Skin epidermis (tissue), 12 donors: ENCODE measurements around the gene BAHD1.
A peak's percentile ranks its signal among the peaks of the same experiment; 100 is the strongest.

Experiments
- H3K27ac ChIP-seq, 21 experiments: fragments of 200-600 bp; sonication (generic) in 11 of 21; one replicate each; pipeline ENCODE4 v1.5.0; 2020; ENCODE audit warnings: mild to moderate bottlenecking in 3 of 21, inconsistent platforms in 2 of 21, moderate library complexity in 2 of 21
- H3K4me3 ChIP-seq, 7 experiments: fragments of 200-600 bp; sonication (generic) in 2 of 7; one replicate each; pipeline ENCODE4 v1.5.0; 2020; ENCODE audit warnings: inconsistent platforms in 2 of 7, mild to moderate bottlenecking in 2 of 7, moderate library complexity in 1 of 7

The BAHD1 gene

GRCh38 chr15:40440743-40441564 is at the start of gene BAHD1:
BAHD1 (plus strand) TSS chr15:40440953; CDS start chr15:40458465, 17,512 bp downstream.
- H3K4me3 ChIP-seq = peak within 1 kb of the TSS; percentile 78 to 95 (median 90)
- peak within 1 kb of the TSS in 20 of 21 experiments; percentile 47 to 90 (median 79) for H3K27ac ChIP-seq

DNA sequence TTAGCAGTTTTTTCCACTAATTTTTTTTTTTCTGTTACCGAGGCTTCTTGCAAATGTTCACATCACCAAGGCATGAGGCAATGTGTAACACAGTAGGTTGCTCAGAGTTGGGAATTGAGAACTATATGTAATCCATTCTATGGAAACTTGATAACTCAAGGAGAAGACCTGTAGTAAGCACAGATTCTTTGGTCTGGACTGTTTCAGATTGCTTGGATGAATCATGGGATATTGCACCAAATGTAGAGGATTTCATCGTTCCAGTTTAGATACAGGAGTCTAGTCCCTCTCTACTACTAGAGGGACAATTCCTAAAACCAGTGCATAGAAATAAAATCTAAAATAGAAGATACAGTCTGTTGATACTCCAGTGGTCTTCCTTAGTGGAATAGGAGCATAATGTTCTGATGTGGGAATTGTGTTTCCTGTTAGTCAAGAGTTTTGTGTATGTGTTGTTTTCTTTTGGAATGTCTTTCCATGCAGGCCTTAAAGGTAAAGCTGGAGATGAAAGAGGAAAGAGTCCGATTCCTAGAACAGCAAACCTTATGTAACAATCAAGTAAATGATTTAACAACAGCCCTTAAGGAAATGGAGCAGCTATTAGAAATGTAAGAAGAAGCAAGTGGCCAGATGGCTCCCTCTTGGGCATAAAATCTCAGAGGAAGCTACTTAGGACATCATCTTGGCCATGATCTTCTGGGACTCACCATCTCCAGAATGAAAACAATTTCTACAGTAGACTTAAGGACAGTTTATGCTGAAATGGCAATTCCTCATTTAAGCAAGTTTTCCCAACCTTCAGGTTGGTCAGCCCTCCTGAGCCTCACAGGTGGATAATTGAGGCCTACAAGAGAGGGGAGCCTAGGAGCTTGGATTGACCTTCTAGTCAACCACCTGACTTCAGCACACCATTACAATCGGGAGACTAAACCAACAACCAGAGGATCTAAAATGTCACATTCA is 47.5 kb upstream of the BAHD1 start:
- Histone ChIP-seq H3K27ac (no peak overlapping the region), H3K4me3 (no peak overlapping the region)

- Histone ChIP-seq H3K4me3 (no peak overlapping the region), H3K27ac (peak overlapping the region in 3 of 21 experiments; percentile 8 to 47 (median 39))
These were observed 42.9 kb upstream of the BAHD1 start for GRCh38 chr15:40397688-40398412.

GRCh38 chr15:40398413-40398873 is 42.3 kb upstream of the BAHD1 start:
- peak overlapping the region in 3 of 21 experiments; percentile 8 to 47 (median 39) for H3K27ac ChIP-seq

DNA sequence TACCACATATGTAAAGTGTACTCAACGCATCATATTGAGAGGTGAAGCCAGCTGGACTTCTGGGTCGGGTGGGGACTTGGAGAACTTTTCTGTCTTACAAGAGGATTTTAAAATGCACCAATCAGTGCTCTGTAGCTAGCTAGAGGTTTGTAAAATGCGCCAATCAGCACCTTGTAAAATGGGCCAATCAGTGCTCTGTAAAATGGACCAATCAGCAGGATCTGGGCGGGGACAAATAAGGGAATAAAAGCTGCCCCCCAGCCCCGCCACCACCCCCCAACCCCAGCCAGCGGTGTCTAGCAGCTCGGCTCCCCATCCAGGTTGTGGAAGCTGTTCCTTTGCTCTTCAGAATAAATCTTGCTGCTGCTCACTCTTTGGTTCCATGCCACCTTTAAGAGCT is 41.4 kb upstream of the BAHD1 start:
- Histone ChIP-seq H3K4me3 (no peak overlapping the region), H3K27ac (no peak overlapping the region)

More at GRCh38 chr15:40398413-40398873, 42.3 kb upstream of the BAHD1 start:
- H3K4me3 ChIP-seq = no peak overlapping the region

- Histone ChIP-seq H3K27ac (peak within 1 kb of the TSS; percentile 1 to 85 (median 72)), H3K4me3 (peak within 1 kb of the TSS; percentile 47 to 79 (median 61))
These were observed 35.0 kb upstream of the BAHD1 start, which contains the start of gene IVD for GRCh38 chr15:40405501-40406381. IVD (plus strand) TSS chr15:40405795; CDS start chr15:40405828, 33 bp downstream.

- H3K4me3 ChIP-seq = no peak overlapping the region
- H3K27ac ChIP-seq = no peak overlapping the region
These were observed 33.3 kb upstream of the BAHD1 start for GRCh38 chr15:40407330-40407990.

DNA sequence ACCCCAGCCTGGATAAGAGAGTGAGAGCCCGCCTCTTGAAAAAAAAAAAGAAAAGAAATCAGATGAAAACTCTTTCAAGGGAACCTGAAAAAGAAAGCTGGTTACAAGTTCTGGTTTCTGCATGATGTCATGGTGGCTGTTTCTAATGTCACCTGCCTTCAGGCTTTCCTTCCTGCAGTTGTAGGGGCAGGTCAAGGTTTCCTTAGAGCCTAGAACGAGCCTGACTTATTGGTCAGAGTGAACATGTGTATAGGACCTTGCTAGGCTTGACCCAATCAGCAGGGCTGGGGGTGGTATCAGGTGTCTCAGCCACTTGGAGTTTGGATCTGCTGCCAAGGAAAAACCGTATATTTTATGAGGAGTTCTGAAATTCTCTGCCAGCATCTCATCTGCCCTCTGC is 31.4 kb upstream of the BAHD1 start:
- no peak overlapping the region for H3K4me3 ChIP-seq
- no peak overlapping the region for H3K27ac ChIP-seq

DNA sequence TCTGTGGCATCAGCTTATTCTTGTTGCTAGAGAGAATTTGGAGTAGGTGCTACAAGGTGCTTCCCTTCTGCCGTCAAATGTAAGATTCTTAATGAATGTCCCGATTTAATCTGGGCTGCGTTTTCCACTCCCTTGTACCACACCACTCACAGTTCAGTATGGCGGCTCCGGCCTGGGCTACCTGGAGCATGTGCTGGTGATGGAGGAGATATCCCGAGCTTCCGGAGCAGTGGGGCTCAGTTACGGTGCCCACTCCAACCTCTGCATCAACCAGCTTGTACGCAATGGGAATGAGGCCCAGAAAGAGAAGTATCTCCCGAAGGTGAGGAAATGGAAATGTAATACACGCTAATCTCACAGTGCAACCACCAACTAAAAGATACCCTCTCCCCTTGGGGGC is 30.3 kb upstream of the BAHD1 start:
- Histone ChIP-seq H3K27ac (no peak overlapping the region), H3K4me3 (no peak overlapping the region)

- Histone ChIP-seq H3K4me3 (no peak overlapping the region), H3K27ac (no peak overlapping the region)
These were observed 28.5 kb upstream of the BAHD1 start for GRCh38 chr15:40412095-40412759.

- H3K27ac ChIP-seq = no peak overlapping the region
- no peak overlapping the region for H3K4me3 ChIP-seq
These were observed 27.7 kb upstream of the BAHD1 start for GRCh38 chr15:40413036-40413435.

DNA sequence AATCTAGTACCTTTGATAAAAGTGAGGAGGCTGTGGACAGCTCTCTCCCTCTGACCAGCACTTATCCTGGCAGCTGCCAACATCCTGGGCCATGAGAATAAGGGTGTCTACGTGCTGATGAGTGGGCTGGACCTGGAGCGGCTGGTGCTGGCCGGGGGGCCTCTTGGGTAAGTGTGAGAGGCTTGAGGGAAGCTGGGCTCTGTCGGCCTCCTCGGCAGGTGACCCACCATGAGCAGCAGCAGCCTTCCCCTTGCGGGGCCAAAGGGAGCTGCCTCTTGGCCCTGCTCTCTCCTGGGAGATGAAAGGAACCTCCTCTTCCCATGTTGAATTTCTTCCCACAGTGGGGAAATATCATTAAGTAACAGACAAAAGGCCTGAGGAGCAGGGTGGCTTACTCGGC is 25.9 kb upstream of the BAHD1 start:
- H3K27ac ChIP-seq = no peak overlapping the region

DNA sequence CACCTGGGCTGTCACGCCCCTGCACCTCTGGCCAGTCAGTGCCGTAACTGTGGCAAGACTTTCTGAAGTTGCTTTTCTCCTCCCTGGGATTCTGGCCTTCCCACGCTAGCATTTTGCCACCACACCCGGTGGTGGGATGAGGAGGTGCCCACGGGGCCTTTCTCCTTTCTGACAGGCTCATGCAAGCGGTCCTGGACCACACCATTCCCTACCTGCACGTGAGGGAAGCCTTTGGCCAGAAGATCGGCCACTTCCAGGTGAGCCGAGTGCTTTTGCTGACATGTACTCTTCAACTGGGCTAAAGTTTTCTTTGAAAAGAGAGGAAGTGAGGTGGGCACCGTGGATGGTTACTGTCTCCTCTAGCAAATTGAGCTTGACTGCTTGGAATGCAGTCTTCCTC is 25.5 kb upstream of the BAHD1 start:
- Histone ChIP-seq H3K4me3 (no peak overlapping the region), H3K27ac (no peak overlapping the region)

More for the DNA sequence above, 25.9 kb upstream of the BAHD1 start:
- H3K4me3 ChIP-seq = no peak overlapping the region

- Histone ChIP-seq H3K27ac (no peak overlapping the region), H3K4me3 (no peak overlapping the region)
These were observed 24.7 kb upstream of the BAHD1 start for GRCh38 chr15:40416056-40416455.

GRCh38 chr15:40418126-40418525 is 22.6 kb upstream of the BAHD1 start:
- Histone ChIP-seq H3K4me3 (no peak overlapping the region), H3K27ac (no peak overlapping the region)

- H3K4me3 ChIP-seq = no peak overlapping the region
- no peak overlapping the region for H3K27ac ChIP-seq
These were observed 20.6 kb upstream of the BAHD1 start for GRCh38 chr15:40420071-40420713.

DNA sequence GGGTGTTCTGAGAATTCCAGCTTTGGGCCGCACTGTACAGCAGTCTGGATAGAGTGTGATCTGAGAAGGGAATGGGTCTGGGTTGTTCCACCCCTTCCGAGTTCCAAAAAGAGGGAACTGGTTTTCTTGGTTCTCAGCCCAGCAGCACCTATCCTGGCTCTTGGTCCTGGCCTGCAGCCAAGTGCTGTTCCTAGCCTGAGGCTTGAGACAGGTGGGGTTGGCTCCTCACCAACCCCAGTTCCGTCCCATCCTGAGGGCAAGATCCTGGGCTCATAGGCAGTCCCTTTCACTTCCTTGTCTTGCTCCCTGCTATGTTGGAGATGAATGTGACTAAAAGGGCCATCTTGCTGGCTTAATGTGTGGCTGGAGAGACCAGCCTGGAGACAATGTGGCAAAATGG is 20.0 kb upstream of the BAHD1 start:
- Histone ChIP-seq H3K27ac (no peak overlapping the region), H3K4me3 (no peak overlapping the region)
